ENCODE results near the gene R3HDM2.
"Not testable (repeated sequence)": the region's sequence is repeated elsewhere in the genome, so short reads cannot be mapped to it uniquely, and the experiment has no call there.

R3HDM2 gene

DNA sequence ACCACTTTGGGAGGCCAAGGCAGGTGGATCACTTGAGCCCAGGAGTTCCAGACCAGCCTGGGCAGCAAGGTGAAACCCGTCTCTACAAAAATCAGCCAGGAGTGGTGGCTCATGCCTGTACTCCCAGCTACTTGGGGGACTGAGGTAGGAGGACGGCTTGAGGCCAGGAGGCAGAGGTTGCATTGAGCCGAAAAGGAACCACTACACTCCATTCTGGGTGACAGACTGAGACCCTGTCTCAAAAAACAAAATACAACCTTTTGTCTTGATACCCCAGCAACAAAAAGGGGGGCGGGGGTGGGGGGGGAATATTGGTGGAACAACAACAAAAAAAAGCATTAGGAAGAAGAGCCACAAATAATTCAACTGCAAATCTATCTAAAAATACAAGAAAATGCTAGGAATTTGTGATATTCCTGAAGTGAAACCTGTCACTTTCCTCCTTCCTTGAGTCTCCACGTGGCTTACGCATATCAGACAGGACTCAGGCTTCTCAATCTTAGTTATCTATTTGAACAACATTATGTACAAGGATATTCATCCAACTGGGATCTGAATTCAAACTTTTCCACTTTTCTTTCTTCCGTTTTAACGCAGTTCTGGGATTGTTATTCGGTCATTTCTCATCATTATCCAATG, 1.3 kb downstream of the R3HDM2 start:
- ChIA-PET CTCF (interaction anchor here (0.6 to 3.2 kb wide), 7 partner anchors 20 to 158 kb away, joined by 3 to 31 read pairs (median 4); partner anchors contain the start of genes ARHGAP9 and INHBE), POLR2A (interaction anchor here (0.6 to 1.1 kb wide), 3 partner anchors 10 to 90 kb away, joined by 3 read pairs; no protein-coding TSS in a partner anchor)
- Histone ChIP-seq H3K36me3 (ENCODE audit: control insufficient read depth in 4 of 4, insufficient read depth in 4 of 4, low read length in 3 of 4) (peaks cover 0 to 4% (median under 1%) of the 10 kb centered on the region in 4 experiments), H3K4me1 (ENCODE audit: control extremely low read depth in 1 of 4, control insufficient read depth in 4 of 4, insufficient read depth in 4 of 4, low read length in 3 of 4) (peaks cover 3 to 31% (median 15%) of the 10 kb centered on the region in 4 experiments), H3K27ac (ENCODE audit: insufficient read depth in 1 of 2, low read depth in 1 of 2, low read length in 2 of 2, poor library complexity in 1 of 2, severe bottlenecking in 2 of 2) (peak overlapping the region; percentile 96 to 98), H3K27me3 (replicated peaks in 2 of 5; ENCODE audit: control insufficient read depth in 4 of 5, insufficient read depth in 5 of 5, low read length in 4 of 5) (no peaks in the 10 kb centered on the region), H3K4me3 (ENCODE audit: control insufficient read depth in 1 of 7, extremely low read depth in 1 of 7, insufficient read depth in 4 of 7, low read depth in 2 of 7, low read length in 6 of 7) (peak overlapping the region in 6 of 7 experiments; percentile 71 to 86 (median 72)), H3K9me3 (ENCODE audit: control extremely low read depth in 1 of 5, control insufficient read depth in 4 of 5, insufficient read depth in 2 of 5, low read depth in 1 of 5, low read length in 4 of 5) (no peaks in the 10 kb centered on the region)
- peak in 1 of 3 donors; percentile 15 for DNase-seq
- WGBS (ENCODE audit: insufficient coverage): 13% methylated on average over 6 of the region's 9 CpGs

DNA sequence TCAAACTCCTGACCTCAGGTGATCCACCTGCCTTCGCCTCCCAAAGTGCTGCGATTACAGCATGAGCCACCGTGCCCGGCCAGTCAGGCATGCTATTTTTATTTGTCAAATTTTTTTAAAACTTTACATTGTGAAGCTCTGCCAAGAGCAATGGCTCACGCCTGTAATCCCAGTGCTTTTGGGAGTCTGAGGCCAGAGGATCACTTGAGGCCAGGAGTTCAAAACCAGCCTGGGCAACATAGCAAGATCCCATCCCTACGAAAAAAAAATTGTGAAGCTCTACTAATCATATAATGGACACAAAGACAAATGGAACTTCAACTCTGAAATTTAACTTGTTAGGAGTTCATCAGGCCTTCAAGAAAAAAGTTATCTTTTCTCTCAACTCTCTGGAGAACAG, 1.9 kb downstream of the R3HDM2 start:
- no peak for DNase-seq
- POLR2A ChIA-PET: interaction anchor here (0.6 kb wide), 1 partner anchor 29 kb away, joined by 3 read pairs; no protein-coding TSS in a partner anchor
- H3K36me3 ChIP-seq (ENCODE audit: control insufficient read depth in 4 of 4, insufficient read depth in 4 of 4, low read length in 3 of 4): peaks cover 0 to 6% (median 4%) of the 10 kb centered on the region in 4 experiments
- H3K9me3 ChIP-seq (ENCODE audit: control extremely low read depth in 1 of 5, control insufficient read depth in 4 of 5, insufficient read depth in 2 of 5, low read depth in 1 of 5, low read length in 4 of 5): no peaks in the 10 kb centered on the region
- H3K27ac ChIP-seq (ENCODE audit: insufficient read depth in 1 of 2, low read depth in 1 of 2, low read length in 2 of 2, poor library complexity in 1 of 2, severe bottlenecking in 2 of 2): peak overlapping the region in 1 of 2 experiments; percentile 98
- WGBS (ENCODE audit: insufficient coverage): 92% methylated on average over 5 of the region's 6 CpGs
- peak overlapping the region in 1 of 7 experiments; percentile 72 for H3K4me3 ChIP-seq (ENCODE audit: control insufficient read depth in 1 of 7, extremely low read depth in 1 of 7, insufficient read depth in 4 of 7, low read depth in 2 of 7, low read length in 6 of 7)
- H3K27me3 ChIP-seq (replicated peaks in 2 of 5; ENCODE audit: control insufficient read depth in 4 of 5, insufficient read depth in 5 of 5, low read length in 4 of 5): no peaks in the 10 kb centered on the region
- CTCF ChIA-PET: interaction anchor here (1.0 to 3.2 kb wide), 3 partner anchors 25 to 158 kb away, joined by 3 to 31 read pairs (median 3); partner anchors contain the start of gene INHBE
- H3K4me1 ChIP-seq (ENCODE audit: control extremely low read depth in 1 of 4, control insufficient read depth in 4 of 4, insufficient read depth in 4 of 4, low read length in 3 of 4): peaks cover 3 to 25% (median 15%) of the 10 kb centered on the region in 4 experiments

DNA sequence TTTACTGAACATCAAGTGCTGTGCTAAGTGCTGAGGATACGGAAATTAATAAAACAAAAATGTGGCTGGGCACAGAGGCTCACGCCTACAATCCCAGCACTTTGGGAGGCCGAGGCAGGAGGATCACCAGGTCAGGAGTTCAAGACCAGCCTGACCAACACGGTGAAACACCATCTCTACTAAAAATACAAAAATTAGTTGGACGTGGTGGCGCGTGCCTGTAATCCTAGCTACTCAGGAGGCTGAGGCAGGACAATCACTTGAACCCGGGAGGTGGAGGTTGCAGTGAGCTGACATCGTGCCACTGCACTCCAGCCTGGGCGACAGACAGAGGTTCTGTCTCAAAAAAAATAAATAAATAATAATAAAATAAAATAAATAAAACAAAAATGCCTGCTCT, 3.9 kb downstream of the R3HDM2 start:
- H3K27ac ChIP-seq (ENCODE audit: insufficient read depth in 1 of 2, low read depth in 1 of 2, low read length in 2 of 2, poor library complexity in 1 of 2, severe bottlenecking in 2 of 2); H3K4me3 ChIP-seq (ENCODE audit: control insufficient read depth in 1 of 7, extremely low read depth in 1 of 7, insufficient read depth in 4 of 7, low read depth in 2 of 7, low read length in 6 of 7); POLR2A ChIA-PET; DNase-seq; H3K27me3 ChIP-seq (replicated peaks in 2 of 5; ENCODE audit: control insufficient read depth in 4 of 5, insufficient read depth in 5 of 5, low read length in 4 of 5); H3K9me3 ChIP-seq (ENCODE audit: control extremely low read depth in 1 of 5, control insufficient read depth in 4 of 5, insufficient read depth in 2 of 5, low read depth in 1 of 5, low read length in 4 of 5): not testable (repeated sequence)
- Histone ChIP-seq H3K36me3 (ENCODE audit: control insufficient read depth in 4 of 4, insufficient read depth in 4 of 4, low read length in 3 of 4) (peaks cover 2 to 16% (median 8%) of the 10 kb centered on the region in 4 experiments), H3K4me1 (ENCODE audit: control extremely low read depth in 1 of 4, control insufficient read depth in 4 of 4, insufficient read depth in 4 of 4, low read length in 3 of 4) (peaks cover 3 to 25% (median 15%) of the 10 kb centered on the region in 4 experiments)
- CTCF ChIA-PET: interaction anchor here (0.7 to 1.8 kb wide), 3 partner anchors 8 to 32 kb away, joined by 3 to 8 read pairs (median 3); no protein-coding TSS in a partner anchor
- 97% methylated on average over 6 of the region's 10 CpGs for WGBS (ENCODE audit: insufficient coverage)

DNA sequence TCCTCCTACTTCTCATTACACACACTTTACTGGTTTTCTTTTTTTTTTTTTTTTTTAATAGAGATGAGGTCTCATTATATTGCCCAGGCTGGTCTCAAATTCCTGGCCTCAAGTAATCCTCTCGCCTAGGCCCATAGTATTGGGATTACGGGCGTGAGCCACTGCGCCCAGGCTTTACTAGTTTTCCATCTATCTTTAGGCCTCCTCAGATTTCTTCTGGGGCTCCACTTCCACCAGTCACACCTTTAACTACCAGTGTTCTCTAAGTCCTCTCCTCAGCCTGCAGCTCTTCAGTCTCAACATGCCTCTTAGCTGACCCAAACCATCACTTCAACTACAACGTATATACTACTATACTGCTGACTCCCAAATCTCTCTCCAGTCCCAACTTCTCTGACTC, 10.4 kb downstream of the R3HDM2 start:
- Histone ChIP-seq H3K27me3 (replicated peaks in 2 of 5; ENCODE audit: control insufficient read depth in 4 of 5, insufficient read depth in 5 of 5, low read length in 4 of 5) (no peaks in the 10 kb centered on the region), H3K36me3 (ENCODE audit: control insufficient read depth in 4 of 4, insufficient read depth in 4 of 4, low read length in 3 of 4) (peaks cover 2 to 14% (median 9%) of the 10 kb centered on the region in 4 experiments), H3K27ac (ENCODE audit: insufficient read depth in 1 of 2, low read depth in 1 of 2, low read length in 2 of 2, poor library complexity in 1 of 2, severe bottlenecking in 2 of 2) (no peak overlapping the region), H3K4me1 (ENCODE audit: control extremely low read depth in 1 of 4, control insufficient read depth in 4 of 4, insufficient read depth in 4 of 4, low read length in 3 of 4) (peaks cover 0 to 5% (median 0%) of the 10 kb centered on the region in 4 experiments), H3K9me3 (ENCODE audit: control extremely low read depth in 1 of 5, control insufficient read depth in 4 of 5, insufficient read depth in 2 of 5, low read depth in 1 of 5, low read length in 4 of 5) (no peaks in the 10 kb centered on the region), H3K4me3 (ENCODE audit: control insufficient read depth in 1 of 7, extremely low read depth in 1 of 7, insufficient read depth in 4 of 7, low read depth in 2 of 7, low read length in 6 of 7) (no peak overlapping the region)
- ChIA-PET CTCF (interaction anchor here (2.4 to 2.8 kb wide), 2 partner anchors 10 to 36 kb away, joined by 6 to 14 read pairs; no protein-coding TSS in a partner anchor), POLR2A (no interaction called here)
- DNase-seq: no peak
- WGBS (ENCODE audit: insufficient coverage): 96% methylated on average over 5 of the region's 5 CpGs

DNA sequence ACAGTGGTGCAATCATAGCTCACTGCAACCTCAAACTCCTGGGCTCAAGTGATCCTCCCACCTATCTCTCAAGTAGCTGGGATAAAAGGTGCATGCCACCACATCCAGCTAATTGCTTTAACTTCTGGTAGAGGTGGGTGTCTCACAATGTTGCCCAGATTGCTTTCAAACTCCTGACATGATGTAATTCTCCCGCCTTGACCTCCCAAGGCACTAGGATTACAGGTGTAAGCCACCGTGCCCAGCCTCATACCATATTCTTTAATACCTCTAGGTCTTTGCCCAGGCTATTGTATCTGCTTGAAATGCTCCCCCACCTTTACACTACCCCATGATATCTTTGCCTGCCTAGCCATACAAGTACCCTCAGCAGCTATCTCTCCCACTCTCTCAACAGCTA, 11.3 kb downstream of the R3HDM2 start:
- ChIA-PET POLR2A (interaction anchor here (0.6 kb wide), 1 partner anchor 17 kb away, joined by 3 read pairs; no protein-coding TSS in a partner anchor), CTCF (interaction anchor here (0.6 to 2.4 kb wide), 6 partner anchors 8 to 297 kb away, joined by 3 to 8 read pairs (median 5); no protein-coding TSS in a partner anchor)
- WGBS (ENCODE audit: insufficient coverage): 80% methylated on average over 1 of the region's 2 CpGs

DNA sequence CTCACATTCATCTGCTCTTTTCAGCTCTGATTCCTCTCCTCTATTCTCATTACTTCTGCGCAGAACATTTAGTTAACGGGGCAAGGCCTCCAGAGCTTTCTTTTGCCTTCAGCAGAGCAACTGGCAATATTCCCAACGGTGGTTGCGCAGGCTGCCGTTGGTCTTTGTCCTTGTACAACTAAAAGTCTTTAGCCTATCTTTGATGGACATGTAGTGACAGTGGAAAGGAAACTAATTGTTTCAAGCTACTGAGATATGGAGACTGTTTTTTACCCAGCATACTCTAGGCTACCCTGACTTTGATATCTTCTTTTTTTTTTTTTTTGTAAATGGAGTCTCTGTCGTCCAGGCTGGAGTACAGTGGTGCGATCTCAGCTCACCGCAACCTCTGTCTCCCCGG, 12.6 kb downstream of the R3HDM2 start:
- Histone ChIP-seq H3K27me3 (replicated peaks in 2 of 5; ENCODE audit: control insufficient read depth in 4 of 5, insufficient read depth in 5 of 5, low read length in 4 of 5) (no peaks in the 10 kb centered on the region), H3K36me3 (ENCODE audit: control insufficient read depth in 4 of 4, insufficient read depth in 4 of 4, low read length in 3 of 4) (peaks cover 2 to 11% (median 5%) of the 10 kb centered on the region in 4 experiments), H3K9me3 (ENCODE audit: control extremely low read depth in 1 of 5, control insufficient read depth in 4 of 5, insufficient read depth in 2 of 5, low read depth in 1 of 5, low read length in 4 of 5) (no peaks in the 10 kb centered on the region), H3K4me3 (ENCODE audit: control insufficient read depth in 1 of 7, extremely low read depth in 1 of 7, insufficient read depth in 4 of 7, low read depth in 2 of 7, low read length in 6 of 7) (no peak overlapping the region), H3K27ac (ENCODE audit: insufficient read depth in 1 of 2, low read depth in 1 of 2, low read length in 2 of 2, poor library complexity in 1 of 2, severe bottlenecking in 2 of 2) (no peak overlapping the region), H3K4me1 (ENCODE audit: control extremely low read depth in 1 of 4, control insufficient read depth in 4 of 4, insufficient read depth in 4 of 4, low read length in 3 of 4) (peaks cover 0 to 5% (median 0%) of the 10 kb centered on the region in 4 experiments)
- DNase-seq: no peak
- 96% methylated on average over 5 of the region's 9 CpGs for WGBS (ENCODE audit: insufficient coverage)
- CTCF ChIA-PET: interaction anchor here (1.2 to 1.6 kb wide), 3 partner anchors 8 to 110 kb away, joined by 3 to 8 read pairs (median 4); no protein-coding TSS in a partner anchor
- POLR2A ChIA-PET: no interaction called here

More for the DNA sequence above, 11.3 kb downstream of the R3HDM2 start:
- DNase-seq: no peak
- Histone ChIP-seq H3K9me3 (ENCODE audit: control extremely low read depth in 1 of 5, control insufficient read depth in 4 of 5, insufficient read depth in 2 of 5, low read depth in 1 of 5, low read length in 4 of 5) (no peaks in the 10 kb centered on the region), H3K36me3 (ENCODE audit: control insufficient read depth in 4 of 4, insufficient read depth in 4 of 4, low read length in 3 of 4) (peaks cover 2 to 14% (median 9%) of the 10 kb centered on the region in 4 experiments), H3K4me3 (ENCODE audit: control insufficient read depth in 1 of 7, extremely low read depth in 1 of 7, insufficient read depth in 4 of 7, low read depth in 2 of 7, low read length in 6 of 7) (no peak overlapping the region), H3K4me1 (ENCODE audit: control extremely low read depth in 1 of 4, control insufficient read depth in 4 of 4, insufficient read depth in 4 of 4, low read length in 3 of 4) (peaks cover 0 to 5% (median 0%) of the 10 kb centered on the region in 4 experiments), H3K27me3 (replicated peaks in 2 of 5; ENCODE audit: control insufficient read depth in 4 of 5, insufficient read depth in 5 of 5, low read length in 4 of 5) (no peaks in the 10 kb centered on the region), H3K27ac (ENCODE audit: insufficient read depth in 1 of 2, low read depth in 1 of 2, low read length in 2 of 2, poor library complexity in 1 of 2, severe bottlenecking in 2 of 2) (no peak overlapping the region)

Data from common myeloid progenitor, CD34-positive (primary cell).